HG02642 (cell line): ENCODE measurements around the gene C1QTNF9.
A peak's percentile ranks its signal among the peaks of the same experiment; 100 is the strongest.
"Not testable (repeated sequence)": the region's sequence is repeated elsewhere in the genome, so short reads cannot be mapped to it uniquely, and the experiment has no call there.

Experiments used
- ATAC-seq: cut with Tn5 transposase; IDR thresholded peaks from one replicate; pipeline ENCODE4 v1.9.1; 2021; ENCODE audit warnings: mild to moderate bottlenecking; ENCODE audit not compliant: unreplicated experiment, poor library complexity

The C1QTNF9 gene, protein sequence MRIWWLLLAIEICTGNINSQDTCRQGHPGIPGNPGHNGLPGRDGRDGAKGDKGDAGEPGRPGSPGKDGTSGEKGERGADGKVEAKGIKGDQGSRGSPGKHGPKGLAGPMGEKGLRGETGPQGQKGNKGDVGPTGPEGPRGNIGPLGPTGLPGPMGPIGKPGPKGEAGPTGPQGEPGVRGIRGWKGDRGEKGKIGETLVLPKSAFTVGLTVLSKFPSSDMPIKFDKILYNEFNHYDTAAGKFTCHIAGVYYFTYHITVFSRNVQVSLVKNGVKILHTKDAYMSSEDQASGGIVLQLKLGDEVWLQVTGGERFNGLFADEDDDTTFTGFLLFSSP

GRCh38 chr13:24309300-24309699 is at the start of gene C1QTNF9:
TSS of gene C1QTNF9 (plus strand) at chr13:24309580. CDS start at chr13:24316004, 6,424 bp downstream.
- not testable (repeated sequence) for ATAC-seq

DNA sequence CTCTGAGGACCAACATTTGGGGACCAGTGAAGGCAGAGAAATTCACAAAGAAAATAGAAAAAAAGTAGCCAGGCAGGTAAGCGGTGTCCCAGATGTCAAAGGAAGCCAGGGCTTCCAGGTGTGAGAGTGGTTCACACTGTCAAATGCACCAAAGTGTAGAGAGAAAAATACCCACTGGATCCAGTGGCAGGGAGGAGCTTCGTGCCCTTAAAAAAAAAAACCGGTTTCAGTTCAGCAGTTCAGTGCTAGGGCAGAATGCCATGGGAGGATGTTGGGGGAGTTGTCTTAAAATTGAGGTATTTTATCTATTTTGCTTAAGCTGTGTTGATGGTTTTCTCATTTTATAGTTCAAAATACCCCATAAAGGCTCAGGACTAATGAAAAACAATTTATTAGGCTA is 47.8 kb upstream of the C1QTNF9 start:
- no peak for ATAC-seq

DNA sequence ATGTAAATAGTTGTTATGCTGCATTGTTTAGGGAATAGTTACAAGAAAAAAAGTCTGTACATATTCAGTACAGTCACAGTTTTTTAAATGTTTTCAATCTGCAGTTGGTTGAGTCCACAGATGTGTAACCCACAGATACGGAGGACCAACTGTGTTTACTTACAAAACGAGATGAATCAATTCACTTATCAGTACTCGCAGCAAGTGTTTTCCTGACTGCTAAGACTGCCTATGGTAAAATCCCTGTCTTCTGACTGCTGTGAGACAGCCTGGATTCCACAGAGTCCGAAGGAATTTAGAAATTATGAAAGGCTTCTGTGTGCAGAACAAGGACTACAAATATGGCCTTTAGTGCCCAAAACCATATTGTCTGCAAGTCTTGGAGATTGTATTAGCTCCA is 45.7 kb upstream of the C1QTNF9 start:
- no peak for ATAC-seq

DNA sequence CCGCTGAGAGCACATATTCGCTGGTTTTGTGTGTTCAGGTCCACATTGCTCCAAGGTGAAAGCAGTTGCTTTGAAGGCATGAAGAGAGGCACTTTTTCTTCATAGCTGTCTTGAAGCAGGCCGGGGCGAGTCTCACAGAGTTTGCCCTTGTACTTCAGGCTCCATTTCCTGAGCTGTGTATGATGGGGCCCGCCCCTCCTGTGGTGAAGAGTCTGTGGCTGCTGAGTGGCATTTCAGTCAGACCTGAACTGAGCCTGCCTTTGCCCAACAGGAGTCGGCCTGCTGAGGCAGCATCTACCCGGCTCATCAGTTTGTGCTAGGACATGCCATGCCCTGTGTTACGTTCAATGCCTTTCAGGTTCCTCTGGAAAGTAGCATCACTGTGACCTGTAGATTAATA is 44.4 kb upstream of the C1QTNF9 start:
- no peak for ATAC-seq

- no peak for ATAC-seq
Observed at GRCh38 chr13:24265453-24265852, 43.9 kb upstream of the C1QTNF9 start.

GRCh38 chr13:24267274-24267673 is 42.1 kb upstream of the C1QTNF9 start:
- ATAC-seq: no peak

- no peak for ATAC-seq
Observed at GRCh38 chr13:24267801-24268200, 41.6 kb upstream of the C1QTNF9 start.

DNA sequence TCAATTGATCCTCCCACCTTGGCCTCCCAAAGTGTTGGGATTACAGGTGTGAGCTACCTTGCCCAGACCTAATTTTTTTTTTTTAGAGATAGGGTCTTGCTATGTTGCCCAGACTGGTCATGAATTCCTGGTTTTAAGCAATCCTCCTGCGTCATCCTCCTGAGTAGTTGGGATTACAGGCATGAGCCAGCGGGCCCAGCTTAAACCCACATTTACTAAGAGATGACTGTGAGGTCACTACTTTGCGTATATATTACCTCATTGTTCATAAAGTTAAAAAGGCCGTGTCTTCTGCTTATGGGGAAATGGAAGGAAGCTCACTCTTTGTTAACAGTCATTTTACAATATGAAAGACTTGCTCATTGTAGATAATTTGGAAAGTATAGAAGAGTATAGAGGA is 39.6 kb upstream of the C1QTNF9 start:
- no peak for ATAC-seq

DNA sequence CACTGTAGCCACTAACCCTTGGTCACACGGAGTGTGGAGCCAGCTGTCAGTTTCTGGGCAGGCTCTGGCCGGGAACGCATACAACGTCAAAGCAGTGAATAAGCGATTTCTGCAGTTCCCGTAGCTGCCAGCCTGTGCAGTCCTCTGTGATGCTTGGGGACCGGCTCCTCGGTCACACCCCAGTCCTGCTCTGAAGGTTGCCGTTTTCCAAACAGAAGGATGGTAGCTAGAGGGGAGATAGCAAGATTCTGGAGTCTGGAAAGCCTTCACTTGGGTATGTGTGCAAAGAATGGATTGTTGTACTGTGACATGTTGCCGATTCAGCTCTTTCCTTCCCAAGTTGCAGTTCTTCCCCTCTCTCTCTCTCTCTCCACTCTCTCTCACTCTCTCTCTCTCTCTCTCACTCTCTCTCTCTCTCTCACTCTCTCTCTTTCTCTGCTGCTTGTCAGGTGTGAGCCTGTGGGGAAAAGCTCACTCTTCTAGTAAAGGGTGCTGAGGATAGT is 38.7 kb upstream of the C1QTNF9 start:
- ATAC-seq: peak; percentile 56

DNA sequence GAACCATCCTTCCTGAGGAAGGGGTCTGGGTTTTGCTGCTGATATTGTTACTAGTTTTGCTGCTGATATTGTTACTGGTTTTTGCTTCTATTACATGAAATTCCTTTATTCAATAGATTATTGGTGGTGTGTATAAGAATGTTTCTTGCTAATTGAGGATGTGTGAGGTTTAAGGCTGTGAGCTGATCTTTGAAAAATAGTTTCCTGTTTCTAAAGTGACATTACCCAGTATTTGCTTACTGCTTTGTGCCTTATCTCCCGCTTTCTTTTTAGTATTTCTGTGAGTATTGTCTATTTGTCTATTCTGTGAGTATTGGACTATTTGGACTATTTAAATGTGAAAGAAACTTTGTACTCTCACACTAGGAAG is 38.2 kb upstream of the C1QTNF9 start:
- no peak for ATAC-seq

- ATAC-seq: peak; percentile 55
Observed at GRCh38 chr13:24271601-24272451, 37.6 kb upstream of the C1QTNF9 start.

GRCh38 chr13:24272452-24273161 is 36.8 kb upstream of the C1QTNF9 start:
- ATAC-seq: no peak

- ATAC-seq: no peak
Observed at GRCh38 chr13:24273926-24274325, 35.5 kb upstream of the C1QTNF9 start.

DNA sequence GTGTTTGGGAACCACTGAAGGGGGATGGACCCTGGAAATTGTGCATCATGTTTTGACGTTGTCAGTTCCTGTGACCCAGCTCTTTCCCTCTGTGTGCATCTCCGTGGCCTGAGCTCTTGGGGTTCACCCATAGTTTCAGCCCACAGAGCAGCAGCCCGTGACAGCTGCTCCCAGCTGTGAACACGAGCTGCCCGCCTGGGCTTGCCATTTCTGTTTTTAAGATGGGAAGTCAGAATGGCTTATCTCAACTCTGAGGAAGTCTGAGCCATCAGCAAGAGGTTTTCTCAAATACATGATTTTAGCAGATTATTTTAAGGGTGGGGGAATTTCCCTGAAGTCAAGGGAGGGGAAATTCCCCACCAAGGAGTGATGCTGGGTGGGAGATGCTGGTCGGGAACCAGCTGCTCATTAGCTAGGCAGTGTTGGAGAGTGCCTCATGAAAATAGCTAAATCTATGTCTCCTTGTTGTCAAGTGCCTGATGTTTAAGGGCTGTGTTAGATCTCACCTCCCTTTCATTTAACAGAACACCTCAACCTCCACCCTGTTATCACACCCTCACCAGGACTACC is 34.8 kb upstream of the C1QTNF9 start:
- ATAC-seq: peak; percentile 68

GRCh38 chr13:24275041-24275440 is 34.3 kb upstream of the C1QTNF9 start:
- ATAC-seq: no peak

- ATAC-seq: no peak
Observed at GRCh38 chr13:24276306-24276705, 33.1 kb upstream of the C1QTNF9 start.

DNA sequence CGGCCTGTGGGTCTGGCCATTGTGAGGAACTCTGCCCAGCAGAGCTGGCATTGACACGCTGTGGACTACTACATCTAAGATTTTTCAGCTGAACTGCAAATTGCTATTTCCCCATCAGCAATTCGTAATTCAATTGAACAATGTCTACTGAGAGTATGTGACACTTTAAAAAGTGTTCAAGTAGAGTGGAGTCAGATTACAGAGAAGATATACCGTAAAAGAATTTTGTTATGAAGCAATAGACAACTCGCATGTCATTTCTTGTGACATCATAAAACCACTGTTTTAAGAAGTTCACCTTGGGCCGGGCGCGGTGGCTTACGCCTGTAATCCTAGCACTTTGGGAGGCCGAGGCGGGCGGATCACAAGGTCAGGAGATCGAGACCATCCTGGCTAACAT is 32.5 kb upstream of the C1QTNF9 start:
- no peak for ATAC-seq

- ATAC-seq: no peak
Observed at GRCh38 chr13:24277761-24278160, 31.6 kb upstream of the C1QTNF9 start.

GRCh38 chr13:24279327-24280110 is 29.9 kb upstream of the C1QTNF9 start:
- ATAC-seq: no peak

GRCh38 chr13:24280720-24281119 is 28.7 kb upstream of the C1QTNF9 start:
- peak; percentile 58 for ATAC-seq
